ENCODE results near the gene CYSTM1.

CYSTM1 gene

GRCh38 chr5:140142246-140142645 is 32.7 kb upstream of the CYSTM1 start:
- Histone ChIP-seq H3K36me3 (ENCODE audit: control insufficient read depth, low read length) (no peaks in the 10 kb centered on the region), H3K4me3 (ENCODE audit: low read length) (no peak overlapping the region), H3K4me1 (ENCODE audit: control insufficient read depth, low read length) (peaks cover 8% of the 10 kb centered on the region; the same call in 1 of the 2 replicates), H4K20me1 (ENCODE audit: control insufficient read depth, insufficient read depth, low read depth, low read length) (0 out of 2 replicates have a peak, but pooled peaks cover 16% of the 10 kb centered on the region), H3K27ac (ENCODE audit: low read depth, low read length) (no peak overlapping the region), H3F3A (ENCODE audit: control insufficient read depth, insufficient read depth) (no peaks in the 10 kb centered on the region), H3K79me2 (ENCODE audit: control insufficient read depth, low read length) (no peaks in the 10 kb centered on the region), H3K27me3 (ENCODE audit: control insufficient read depth, low read length) (peaks cover 21% of the 10 kb centered on the region), H3K4me2 (ENCODE audit: low read length) (no peak overlapping the region), H3K9me2 (replicated peaks; ENCODE audit: control insufficient read depth, low read length) (no peaks in the 10 kb centered on the region), H3K9me3 (ENCODE audit: control insufficient read depth, insufficient read depth, low read length) (no peaks in the 10 kb centered on the region)
- TF ChIP-seq, protein P1, sequence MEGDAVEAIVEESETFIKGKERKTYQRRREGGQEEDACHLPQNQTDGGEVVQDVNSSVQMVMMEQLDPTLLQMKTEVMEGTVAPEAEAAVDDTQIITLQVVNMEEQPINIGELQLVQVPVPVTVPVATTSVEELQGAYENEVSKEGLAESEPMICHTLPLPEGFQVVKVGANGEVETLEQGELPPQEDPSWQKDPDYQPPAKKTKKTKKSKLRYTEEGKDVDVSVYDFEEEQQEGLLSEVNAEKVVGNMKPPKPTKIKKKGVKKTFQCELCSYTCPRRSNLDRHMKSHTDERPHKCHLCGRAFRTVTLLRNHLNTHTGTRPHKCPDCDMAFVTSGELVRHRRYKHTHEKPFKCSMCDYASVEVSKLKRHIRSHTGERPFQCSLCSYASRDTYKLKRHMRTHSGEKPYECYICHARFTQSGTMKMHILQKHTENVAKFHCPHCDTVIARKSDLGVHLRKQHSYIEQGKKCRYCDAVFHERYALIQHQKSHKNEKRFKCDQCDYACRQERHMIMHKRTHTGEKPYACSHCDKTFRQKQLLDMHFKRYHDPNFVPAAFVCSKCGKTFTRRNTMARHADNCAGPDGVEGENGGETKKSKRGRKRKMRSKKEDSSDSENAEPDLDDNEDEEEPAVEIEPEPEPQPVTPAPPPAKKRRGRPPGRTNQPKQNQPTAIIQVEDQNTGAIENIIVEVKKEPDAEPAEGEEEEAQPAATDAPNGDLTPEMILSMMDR (IDR thresholded peaks at IDR 0.05; ENCODE audit: low read depth, low read length, poor library complexity, severe bottlenecking), result no peak
- TF ChIP-seq EZH2phosphoT487 (IDR thresholded peaks at IDR 0.05; ENCODE audit: borderline replicate concordance, low read length), result no peak

GRCh38 chr5:140142856-140143255 is 32.1 kb upstream of the CYSTM1 start:
- Histone ChIP-seq H3K9me3 (ENCODE audit: control insufficient read depth, insufficient read depth, low read length) (no peaks in the 10 kb centered on the region), H3K36me3 (ENCODE audit: control insufficient read depth, low read length) (no peaks in the 10 kb centered on the region), H4K20me1 (ENCODE audit: control insufficient read depth, insufficient read depth, low read depth, low read length) (0 out of 2 replicates have a peak, but pooled peaks cover 19% of the 10 kb centered on the region), H3K27me3 (ENCODE audit: control insufficient read depth, low read length) (peaks cover 26% of the 10 kb centered on the region), H3K4me3 (ENCODE audit: low read length) (no peak overlapping the region), H3K79me2 (ENCODE audit: control insufficient read depth, low read length) (no peaks in the 10 kb centered on the region), H3K9me2 (replicated peaks; ENCODE audit: control insufficient read depth, low read length) (no peaks in the 10 kb centered on the region), H3K4me2 (ENCODE audit: low read length) (no peak overlapping the region), H3F3A (ENCODE audit: control insufficient read depth, insufficient read depth) (no peaks in the 10 kb centered on the region), H3K27ac (ENCODE audit: low read depth, low read length) (no peak overlapping the region), H3K4me1 (ENCODE audit: control insufficient read depth, low read length) (peaks cover 8% of the 10 kb centered on the region; the same call in 1 of the 2 replicates)
- TF ChIP-seq, protein P1 (IDR thresholded peaks at IDR 0.05; ENCODE audit: low read depth, low read length, poor library complexity, severe bottlenecking), result no peak
- no peak for TF ChIP-seq EZH2phosphoT487 (IDR thresholded peaks at IDR 0.05; ENCODE audit: borderline replicate concordance, low read length)

GRCh38 chr5:140143521-140144258 is 31.3 kb upstream of the CYSTM1 start:
- H3K4me2 ChIP-seq (ENCODE audit: low read length), result no peak overlapping the region

More at GRCh38 chr5:140143521-140144258, 31.3 kb upstream of the CYSTM1 start:
- no peaks in the 10 kb centered on the region for H3K9me3 ChIP-seq (ENCODE audit: control insufficient read depth, insufficient read depth, low read length)
- H3K4me3 ChIP-seq (ENCODE audit: low read length), result no peak overlapping the region
- H3F3A ChIP-seq (ENCODE audit: control insufficient read depth, insufficient read depth), result no peaks in the 10 kb centered on the region
- no peak overlapping the region for H3K27ac ChIP-seq (ENCODE audit: low read depth, low read length)
- H3K79me2 ChIP-seq (ENCODE audit: control insufficient read depth, low read length), result no peaks in the 10 kb centered on the region
- no peaks in the 10 kb centered on the region for H3K36me3 ChIP-seq (ENCODE audit: control insufficient read depth, low read length)
- peaks cover 28% of the 10 kb centered on the region for H3K27me3 ChIP-seq (ENCODE audit: control insufficient read depth, low read length)
- H3K9me2 ChIP-seq (replicated peaks; ENCODE audit: control insufficient read depth, low read length), result no peaks in the 10 kb centered on the region
- H3K4me1 ChIP-seq (ENCODE audit: control insufficient read depth, low read length), result peaks cover 8% of the 10 kb centered on the region; the same call in 1 of the 2 replicates
- 0 out of 2 replicates have a peak, but pooled peaks cover 19% of the 10 kb centered on the region for H4K20me1 ChIP-seq (ENCODE audit: control insufficient read depth, insufficient read depth, low read depth, low read length)
- TF ChIP-seq EZH2phosphoT487 (IDR thresholded peaks at IDR 0.05; ENCODE audit: borderline replicate concordance, low read length), result no peak
- TF ChIP-seq, protein P1 (IDR thresholded peaks at IDR 0.05; ENCODE audit: low read depth, low read length, poor library complexity, severe bottlenecking), result no peak

Measured in DOHH2 (cell line).